ENCODE data around the gene CATSPER3.

The CATSPER3 gene

GRCh38 chr5:135016861-135017290, 49.2 kb downstream of the CATSPER3 start:
- Histone ChIP-seq H3F3A (ENCODE audit: insufficient read depth, low read length) (no peaks in the 10 kb centered on the region), H3K79me2 (ENCODE audit: low read length) (no peaks in the 10 kb centered on the region), H3K4me2 (ENCODE audit: low read depth, low read length) (no peak overlapping the region), H2AFZ (ENCODE audit: low read length) (no peak overlapping the region), H3K9me2 (replicated peaks; ENCODE audit: insufficient read depth, low read length) (no peaks in the 10 kb centered on the region), H3K4me1 (ENCODE audit: low read length) (no peaks in the 10 kb centered on the region), H3K36me3 (replicated peaks; ENCODE audit: insufficient read depth, low read length) (no peaks in the 10 kb centered on the region), H3K9ac (ENCODE audit: low read length) (no peak overlapping the region), H4K20me1 (ENCODE audit: insufficient read depth, low read length) (no peaks in the 10 kb centered on the region), H3K9me3 (replicated peaks; ENCODE audit: insufficient read depth, low read length) (no peaks in the 10 kb centered on the region), H3K27ac (ENCODE audit: low read length) (no peak overlapping the region), H3K4me3 (ENCODE audit: low read length) (no peak overlapping the region), H3K27me3 (replicated peaks; ENCODE audit: insufficient read depth, low read length) (no peaks in the 10 kb centered on the region)
- no peak for DNase-seq
- TF ChIP-seq, protein P1, sequence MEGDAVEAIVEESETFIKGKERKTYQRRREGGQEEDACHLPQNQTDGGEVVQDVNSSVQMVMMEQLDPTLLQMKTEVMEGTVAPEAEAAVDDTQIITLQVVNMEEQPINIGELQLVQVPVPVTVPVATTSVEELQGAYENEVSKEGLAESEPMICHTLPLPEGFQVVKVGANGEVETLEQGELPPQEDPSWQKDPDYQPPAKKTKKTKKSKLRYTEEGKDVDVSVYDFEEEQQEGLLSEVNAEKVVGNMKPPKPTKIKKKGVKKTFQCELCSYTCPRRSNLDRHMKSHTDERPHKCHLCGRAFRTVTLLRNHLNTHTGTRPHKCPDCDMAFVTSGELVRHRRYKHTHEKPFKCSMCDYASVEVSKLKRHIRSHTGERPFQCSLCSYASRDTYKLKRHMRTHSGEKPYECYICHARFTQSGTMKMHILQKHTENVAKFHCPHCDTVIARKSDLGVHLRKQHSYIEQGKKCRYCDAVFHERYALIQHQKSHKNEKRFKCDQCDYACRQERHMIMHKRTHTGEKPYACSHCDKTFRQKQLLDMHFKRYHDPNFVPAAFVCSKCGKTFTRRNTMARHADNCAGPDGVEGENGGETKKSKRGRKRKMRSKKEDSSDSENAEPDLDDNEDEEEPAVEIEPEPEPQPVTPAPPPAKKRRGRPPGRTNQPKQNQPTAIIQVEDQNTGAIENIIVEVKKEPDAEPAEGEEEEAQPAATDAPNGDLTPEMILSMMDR (IDR thresholded peaks at IDR 0.05; ENCODE audit: low read length): no peak
- TF ChIP-seq EZH2 (optimal IDR thresholded peaks at IDR 0.05; ENCODE audit: low read depth, low read length): no peak
- no peak for TF ChIP-seq EZH2phosphoT487 (IDR thresholded peaks at IDR 0.05; ENCODE audit: low read length)

DNA sequence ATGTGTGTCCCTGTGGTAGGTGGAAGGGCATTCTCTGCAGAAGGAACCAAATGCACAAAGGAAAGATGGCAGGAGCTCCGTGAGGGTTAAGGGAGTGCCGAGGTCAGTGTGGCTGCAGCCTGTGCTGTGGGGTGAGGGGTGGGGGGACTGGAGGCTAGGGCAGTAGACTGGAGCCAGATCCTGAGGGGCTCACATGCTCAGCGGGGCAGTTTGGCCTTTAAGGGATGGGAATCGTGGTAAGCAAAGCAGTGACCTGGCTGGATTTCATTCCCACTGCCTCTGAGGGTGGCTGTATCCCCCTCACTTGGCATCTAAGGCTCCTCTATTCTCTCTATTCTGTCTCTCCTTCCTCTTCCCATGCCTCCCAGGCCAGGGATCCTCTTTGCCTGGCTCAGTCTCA, 50.8 kb downstream of the CATSPER3 start:
- Histone ChIP-seq H3K4me1 (ENCODE audit: low read length) (no peaks in the 10 kb centered on the region), H3K27me3 (replicated peaks; ENCODE audit: insufficient read depth, low read length) (no peaks in the 10 kb centered on the region), H2AFZ (ENCODE audit: low read length) (no peak overlapping the region), H3K4me3 (ENCODE audit: low read length) (no peak overlapping the region), H4K20me1 (ENCODE audit: insufficient read depth, low read length) (no peaks in the 10 kb centered on the region), H3K27ac (ENCODE audit: low read length) (no peak overlapping the region), H3K36me3 (replicated peaks; ENCODE audit: insufficient read depth, low read length) (no peaks in the 10 kb centered on the region), H3F3A (ENCODE audit: insufficient read depth, low read length) (no peaks in the 10 kb centered on the region), H3K9ac (ENCODE audit: low read length) (no peak overlapping the region), H3K79me2 (ENCODE audit: low read length) (no peaks in the 10 kb centered on the region), H3K9me3 (replicated peaks; ENCODE audit: insufficient read depth, low read length) (no peaks in the 10 kb centered on the region), H3K9me2 (replicated peaks; ENCODE audit: insufficient read depth, low read length) (no peaks in the 10 kb centered on the region), H3K4me2 (ENCODE audit: low read depth, low read length) (no peak overlapping the region)
- TF ChIP-seq EZH2 (optimal IDR thresholded peaks at IDR 0.05; ENCODE audit: low read depth, low read length): no peak
- TF ChIP-seq, protein P1 (IDR thresholded peaks at IDR 0.05; ENCODE audit: low read length): no peak
- no peak for TF ChIP-seq EZH2phosphoT487 (IDR thresholded peaks at IDR 0.05; ENCODE audit: low read length)
- DNase-seq: no peak

- H3K27ac ChIP-seq (ENCODE audit: low read length): no peak overlapping the region
- TF ChIP-seq, protein P1 (IDR thresholded peaks at IDR 0.05; ENCODE audit: low read length): no peak
- TF ChIP-seq EZH2phosphoT487 (IDR thresholded peaks at IDR 0.05; ENCODE audit: low read length) (no peak), EZH2 (optimal IDR thresholded peaks at IDR 0.05; ENCODE audit: low read depth, low read length) (no peak)
Observed at GRCh38 chr5:135019314-135019713, 51.6 kb downstream of the CATSPER3 start.

More at GRCh38 chr5:135019314-135019713, 51.6 kb downstream of the CATSPER3 start:
- Histone ChIP-seq H3K4me3 (ENCODE audit: low read length) (no peak overlapping the region), H3K9me2 (replicated peaks; ENCODE audit: insufficient read depth, low read length) (no peaks in the 10 kb centered on the region), H3K4me1 (ENCODE audit: low read length) (no peaks in the 10 kb centered on the region), H3K36me3 (replicated peaks; ENCODE audit: insufficient read depth, low read length) (no peaks in the 10 kb centered on the region), H3K9me3 (replicated peaks; ENCODE audit: insufficient read depth, low read length) (no peaks in the 10 kb centered on the region), H3K4me2 (ENCODE audit: low read depth, low read length) (no peak overlapping the region), H3F3A (ENCODE audit: insufficient read depth, low read length) (no peaks in the 10 kb centered on the region), H3K27me3 (replicated peaks; ENCODE audit: insufficient read depth, low read length) (no peaks in the 10 kb centered on the region), H3K79me2 (ENCODE audit: low read length) (no peaks in the 10 kb centered on the region), H3K9ac (ENCODE audit: low read length) (no peak overlapping the region), H2AFZ (ENCODE audit: low read length) (no peak overlapping the region), H4K20me1 (ENCODE audit: insufficient read depth, low read length) (no peaks in the 10 kb centered on the region)
- no peak for DNase-seq

Measured in MM.1S (cell line).